SU-DHL-6 (cell line): Measurements from ENCODE around the gene NT5C3A.
"Not testable (repeated sequence)": the region's sequence is repeated elsewhere in the genome, so short reads cannot be mapped to it uniquely, and the experiment has no call there.

Experiments
- CTCF ChIP-seq: fragments of 200-600 bp; sonication (generic); IDR thresholded peaks from one replicate; pipeline ENCODE4 v1.5.1; 2017; ENCODE audit warnings: antibody characterized with exemption, mild to moderate bottlenecking, low read length, moderate library complexity; ENCODE audit not compliant: insufficient read depth, poor library complexity, severe bottlenecking
- EZH2phosphoT487 ChIP-seq: fragments of 200-600 bp; sonication (generic), shearing (Covaris generic); conservative IDR thresholded peaks from 2 replicates; pipeline ENCODE4 v1.6.1; 2018; ENCODE audit warnings: mild to moderate bottlenecking, antibody characterized with exemption, low read length, moderate library complexity, mixed read lengths

GRCh38 chr7:32988148-32988547, 74.4 kb downstream of the NT5C3A start:
- TF ChIP-seq CTCF, EZH2phosphoT487: not testable (repeated sequence)
